B cell (primary cell): ENCODE results near the gene CERS6.

Source experiments
- EZH2 ChIP-seq: IDR thresholded peaks from 2 replicates; pipeline ENCODE4 v1.6.1; 2012; ENCODE audit warnings: borderline replicate concordance, low read depth, mild to moderate bottlenecking, moderate library complexity, low read length; ENCODE audit not compliant: insufficient read depth, poor library complexity, severe bottlenecking
- TF ChIP-seq, protein P1 (sequence below): fragments of 200-600 bp; IDR thresholded peaks from one replicate; pipeline ENCODE4 v1.8.0; 2022; ENCODE audit warnings: antibody characterized with exemption, mild to moderate bottlenecking

DNA sequence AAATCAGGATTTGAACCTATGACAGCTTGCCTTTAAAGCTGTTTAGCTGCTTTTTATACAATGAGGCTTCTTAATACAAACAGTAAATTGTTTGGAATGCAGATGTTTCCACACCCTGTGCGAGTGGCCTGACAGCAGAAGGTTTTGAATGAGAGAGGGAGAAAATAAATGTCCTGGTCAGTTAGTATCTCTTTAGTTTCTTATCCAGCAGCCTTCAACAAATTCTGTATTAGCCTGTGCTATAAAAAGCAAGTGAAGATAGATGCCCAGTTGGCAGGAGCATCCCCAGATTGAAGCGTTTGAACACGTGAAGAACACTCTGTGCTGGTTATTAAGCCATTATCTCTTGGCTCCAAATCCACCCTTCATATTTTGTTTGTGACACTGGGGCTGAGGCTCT lies 70.6 kb downstream of the CERS6 start:
- TF ChIP-seq, protein P1, sequence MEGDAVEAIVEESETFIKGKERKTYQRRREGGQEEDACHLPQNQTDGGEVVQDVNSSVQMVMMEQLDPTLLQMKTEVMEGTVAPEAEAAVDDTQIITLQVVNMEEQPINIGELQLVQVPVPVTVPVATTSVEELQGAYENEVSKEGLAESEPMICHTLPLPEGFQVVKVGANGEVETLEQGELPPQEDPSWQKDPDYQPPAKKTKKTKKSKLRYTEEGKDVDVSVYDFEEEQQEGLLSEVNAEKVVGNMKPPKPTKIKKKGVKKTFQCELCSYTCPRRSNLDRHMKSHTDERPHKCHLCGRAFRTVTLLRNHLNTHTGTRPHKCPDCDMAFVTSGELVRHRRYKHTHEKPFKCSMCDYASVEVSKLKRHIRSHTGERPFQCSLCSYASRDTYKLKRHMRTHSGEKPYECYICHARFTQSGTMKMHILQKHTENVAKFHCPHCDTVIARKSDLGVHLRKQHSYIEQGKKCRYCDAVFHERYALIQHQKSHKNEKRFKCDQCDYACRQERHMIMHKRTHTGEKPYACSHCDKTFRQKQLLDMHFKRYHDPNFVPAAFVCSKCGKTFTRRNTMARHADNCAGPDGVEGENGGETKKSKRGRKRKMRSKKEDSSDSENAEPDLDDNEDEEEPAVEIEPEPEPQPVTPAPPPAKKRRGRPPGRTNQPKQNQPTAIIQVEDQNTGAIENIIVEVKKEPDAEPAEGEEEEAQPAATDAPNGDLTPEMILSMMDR, result no peak
- no peak for TF ChIP-seq EZH2
